KG1 (cell line): Measurements from ENCODE around the gene PRKCE.

Experiments used
- DNase-seq: peaks from one replicate; lab custom pipeline; 2025; lab: John Stamatoyannopoulos, UW

The PRKCE gene

GRCh38 chr2:45941531-45942236 lies 290.2 kb downstream of the PRKCE start:
- DNase-seq: no peak

GRCh38 chr2:45942237-45942738 lies 290.8 kb downstream of the PRKCE start:
- no peak for DNase-seq

DNA sequence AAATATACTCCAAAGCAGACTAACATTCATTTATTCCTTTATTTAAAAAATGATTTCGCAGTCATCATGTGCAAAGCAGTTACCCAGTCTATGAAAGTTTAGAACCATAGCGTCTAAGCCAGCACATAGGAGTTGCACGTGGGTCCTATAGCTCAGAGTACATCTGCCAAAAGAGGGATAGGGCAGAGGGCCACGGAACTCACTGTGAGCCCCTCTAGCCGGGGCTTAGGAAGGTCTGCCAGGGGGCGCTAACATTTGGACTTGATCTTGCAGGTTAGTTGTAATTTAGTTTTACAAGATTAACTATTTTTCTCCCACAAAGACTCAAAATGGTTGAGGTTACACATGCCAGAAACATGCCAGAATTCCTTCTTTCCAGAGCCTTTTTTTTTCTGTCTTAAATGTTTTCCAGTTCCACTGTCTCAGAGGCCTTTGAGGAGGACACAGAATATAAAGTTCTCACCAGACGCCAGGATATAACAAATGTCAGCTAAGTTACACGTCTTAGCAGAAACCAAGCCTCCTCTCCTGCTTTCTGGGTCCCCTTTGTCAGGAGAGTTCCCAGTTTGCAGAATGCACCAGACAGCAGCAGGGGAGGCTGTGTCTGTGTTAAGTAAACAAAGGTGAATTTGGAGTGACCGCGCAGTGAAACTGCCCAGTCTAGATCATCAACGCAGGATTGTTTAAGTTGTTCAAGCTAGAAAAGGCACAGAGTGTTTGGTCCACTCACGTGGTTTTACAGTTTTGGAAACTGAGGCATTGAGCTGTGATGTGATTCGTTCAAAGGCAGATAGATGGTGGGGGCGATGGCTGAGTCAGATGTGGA lies 292.0 kb downstream of the PRKCE start:
- no peak for DNase-seq

DNA sequence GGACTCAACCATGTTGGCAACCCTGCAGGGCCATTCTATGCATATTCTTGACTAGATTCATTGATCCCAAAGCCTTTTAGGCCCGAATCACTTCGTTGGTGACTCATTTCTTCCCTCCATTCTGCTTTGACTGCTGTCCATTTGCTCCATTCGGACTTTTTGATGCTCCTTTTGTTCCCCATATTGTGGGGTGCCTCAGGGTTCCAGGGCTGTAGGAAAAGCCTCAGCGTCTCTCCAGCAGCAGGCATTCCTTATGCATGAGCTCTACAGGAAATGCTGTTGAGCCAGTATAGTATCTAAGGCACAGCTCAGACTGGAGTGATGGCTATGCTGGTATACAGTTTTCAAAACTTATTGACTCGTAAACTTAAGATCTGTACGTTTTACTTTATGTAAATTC lies 292.6 kb downstream of the PRKCE start:
- DNase-seq: no peak

- DNase-seq: no peak
Measured at GRCh38 chr2:45945302-45945717, 293.8 kb downstream of the PRKCE start.

- no peak for DNase-seq
Measured at GRCh38 chr2:45946023-45946422, 294.5 kb downstream of the PRKCE start.

DNA sequence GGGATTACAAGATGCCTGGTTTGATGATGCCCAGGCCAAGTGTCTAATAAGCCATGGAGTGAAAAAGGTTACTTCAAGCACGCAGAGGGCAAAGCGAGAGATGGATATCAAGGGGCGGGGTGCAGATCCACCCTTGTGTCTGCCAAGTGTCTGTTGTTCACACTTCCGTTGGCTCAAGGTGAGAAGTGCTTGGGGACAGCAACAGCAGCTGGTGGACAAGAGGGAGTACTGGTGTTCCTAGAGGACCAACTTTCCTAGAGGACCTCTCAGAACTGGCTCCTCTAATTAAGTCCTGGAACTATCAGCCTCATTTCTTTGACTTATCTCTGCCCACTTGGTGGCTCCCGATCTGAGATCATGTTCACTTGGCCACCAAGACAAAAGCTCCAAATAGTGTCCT lies 299.1 kb downstream of the PRKCE start:
- no peak for DNase-seq

- no peak for DNase-seq
Measured at GRCh38 chr2:45951025-45951727, 299.7 kb downstream of the PRKCE start.

GRCh38 chr2:45952591-45952990 lies 301.1 kb downstream of the PRKCE start:
- no peak for DNase-seq

GRCh38 chr2:45953376-45954027 lies 302.0 kb downstream of the PRKCE start:
- no peak for DNase-seq

DNA sequence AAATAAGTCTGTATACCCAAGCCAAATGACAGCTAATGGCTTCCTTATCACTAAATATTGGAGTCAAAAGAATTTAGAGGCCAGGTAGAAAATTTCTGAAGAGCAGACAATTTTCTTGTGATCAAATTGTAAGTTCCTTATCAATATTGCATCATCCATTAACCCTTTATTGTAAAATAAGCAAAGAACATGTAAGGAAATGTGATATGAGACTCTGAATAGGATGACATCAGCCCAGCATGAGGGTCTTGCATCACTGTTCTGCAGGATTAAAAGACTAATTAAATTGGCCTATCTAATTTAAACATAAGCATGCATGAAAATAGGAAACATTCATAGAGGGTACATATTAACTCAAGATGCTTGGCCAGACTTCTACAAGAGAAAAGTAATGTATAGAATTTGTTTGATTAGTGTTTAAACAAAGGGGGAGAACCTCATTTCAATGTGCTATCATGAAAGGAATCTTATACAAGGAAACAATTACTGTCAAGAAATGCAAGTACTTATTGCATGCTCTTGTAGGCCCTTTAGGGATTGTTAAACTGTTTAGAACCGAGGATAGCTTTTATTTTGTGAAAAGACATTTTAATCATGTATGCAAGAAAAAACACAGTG lies 302.9 kb downstream of the PRKCE start:
- no peak for DNase-seq

GRCh38 chr2:45957533-45958227 lies 306.2 kb downstream of the PRKCE start:
- no peak for DNase-seq

GRCh38 chr2:45960057-45960863 lies 308.8 kb downstream of the PRKCE start:
- no peak for DNase-seq

- DNase-seq: no peak
Measured at GRCh38 chr2:45962177-45962921, 310.9 kb downstream of the PRKCE start.

- no peak for DNase-seq
Measured at GRCh38 chr2:45963816-45964215, 312.3 kb downstream of the PRKCE start.

- DNase-seq: no peak
Measured at GRCh38 chr2:45964223-45964841, 312.9 kb downstream of the PRKCE start.

DNA sequence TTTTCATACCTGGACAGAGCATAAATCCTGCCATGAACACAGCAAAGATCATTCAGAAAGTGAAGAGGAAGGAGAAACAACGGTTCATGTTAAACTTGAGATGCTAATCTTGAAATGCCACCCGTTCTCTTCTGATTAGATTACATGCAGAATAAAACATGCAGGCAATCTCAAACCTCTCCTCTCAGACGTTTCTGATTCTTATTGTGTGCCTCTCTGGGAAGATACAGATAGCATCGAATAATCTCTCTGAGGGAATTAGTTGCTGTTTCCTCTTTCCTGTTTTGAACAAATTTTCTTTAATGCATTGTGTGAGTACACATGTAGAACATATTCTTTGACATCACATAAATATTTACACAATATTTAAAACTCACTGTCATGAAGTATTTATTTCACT lies 313.4 kb downstream of the PRKCE start:
- no peak for DNase-seq

GRCh38 chr2:45965871-45966498 lies 314.5 kb downstream of the PRKCE start:
- no peak for DNase-seq
